Measurements from ENCODE around the gene ECE1.
"Not testable (repeated sequence)": the region's sequence is repeated elsewhere in the genome, so short reads cannot be mapped to it uniquely, and the experiment has no call there.

ECE1 gene

DNA sequence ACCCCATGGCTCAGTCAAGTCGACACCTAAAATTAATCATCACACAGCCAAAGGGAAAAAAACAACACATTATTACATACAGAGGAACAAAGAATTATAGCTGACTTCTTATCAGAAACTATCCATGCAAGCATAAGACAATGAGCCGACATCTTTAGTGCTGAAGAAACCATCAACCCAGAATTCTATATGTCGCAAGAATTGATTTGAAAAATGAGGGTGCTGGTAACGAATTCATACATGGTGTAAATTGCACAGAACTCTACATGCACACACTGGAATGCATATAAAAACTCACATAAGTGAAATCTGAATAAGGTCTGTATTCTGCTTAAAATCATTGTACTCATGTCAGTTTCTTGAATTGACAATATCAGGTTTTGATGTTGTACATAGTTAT, 88.6 kb downstream of the ECE1 start:
- no peaks in the 10 kb centered on the region for H4K20me1 ChIP-seq (ENCODE audit: insufficient read depth, low read length)
- H3K27me3 ChIP-seq (ENCODE audit: insufficient read depth, low read length) = no peaks in the 10 kb centered on the region
- no peak overlapping the region for H3K4me2 ChIP-seq (ENCODE audit: low read length)
- no peaks in the 10 kb centered on the region for H3K79me2 ChIP-seq (ENCODE audit: insufficient read depth, low read length)
- H3K9me2 ChIP-seq (ENCODE audit: low read depth, low read length) = no peaks in the 10 kb centered on the region
- H3K9me3 ChIP-seq (ENCODE audit: low read length) = no peaks in the 10 kb centered on the region
- H3K9ac ChIP-seq (ENCODE audit: low read length) = no peak overlapping the region
- no peaks in the 10 kb centered on the region for H3K36me3 ChIP-seq (ENCODE audit: insufficient read depth, low read length)
- no peak overlapping the region for H2AFZ ChIP-seq (ENCODE audit: low read length)
- H3F3A ChIP-seq (ENCODE audit: insufficient read depth, low read length) = no peaks in the 10 kb centered on the region
- no peak for TF ChIP-seq EZH2 (IDR thresholded peaks at IDR 0.05; ENCODE audit: borderline replicate concordance, low read length)
- TF ChIP-seq, protein P1, sequence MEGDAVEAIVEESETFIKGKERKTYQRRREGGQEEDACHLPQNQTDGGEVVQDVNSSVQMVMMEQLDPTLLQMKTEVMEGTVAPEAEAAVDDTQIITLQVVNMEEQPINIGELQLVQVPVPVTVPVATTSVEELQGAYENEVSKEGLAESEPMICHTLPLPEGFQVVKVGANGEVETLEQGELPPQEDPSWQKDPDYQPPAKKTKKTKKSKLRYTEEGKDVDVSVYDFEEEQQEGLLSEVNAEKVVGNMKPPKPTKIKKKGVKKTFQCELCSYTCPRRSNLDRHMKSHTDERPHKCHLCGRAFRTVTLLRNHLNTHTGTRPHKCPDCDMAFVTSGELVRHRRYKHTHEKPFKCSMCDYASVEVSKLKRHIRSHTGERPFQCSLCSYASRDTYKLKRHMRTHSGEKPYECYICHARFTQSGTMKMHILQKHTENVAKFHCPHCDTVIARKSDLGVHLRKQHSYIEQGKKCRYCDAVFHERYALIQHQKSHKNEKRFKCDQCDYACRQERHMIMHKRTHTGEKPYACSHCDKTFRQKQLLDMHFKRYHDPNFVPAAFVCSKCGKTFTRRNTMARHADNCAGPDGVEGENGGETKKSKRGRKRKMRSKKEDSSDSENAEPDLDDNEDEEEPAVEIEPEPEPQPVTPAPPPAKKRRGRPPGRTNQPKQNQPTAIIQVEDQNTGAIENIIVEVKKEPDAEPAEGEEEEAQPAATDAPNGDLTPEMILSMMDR (IDR thresholded peaks at IDR 0.05; ENCODE audit: low read length) = no peak
- H3K27ac ChIP-seq (ENCODE audit: low read depth, low read length, poor library complexity, severe bottlenecking) = no peak overlapping the region
- H3K4me1 ChIP-seq (ENCODE audit: insufficient read depth, low read length, severe bottlenecking) = no peaks in the 10 kb centered on the region
- no peak overlapping the region for H3K4me3 ChIP-seq (ENCODE audit: low read depth, low read length, poor library complexity, severe bottlenecking)

DNA sequence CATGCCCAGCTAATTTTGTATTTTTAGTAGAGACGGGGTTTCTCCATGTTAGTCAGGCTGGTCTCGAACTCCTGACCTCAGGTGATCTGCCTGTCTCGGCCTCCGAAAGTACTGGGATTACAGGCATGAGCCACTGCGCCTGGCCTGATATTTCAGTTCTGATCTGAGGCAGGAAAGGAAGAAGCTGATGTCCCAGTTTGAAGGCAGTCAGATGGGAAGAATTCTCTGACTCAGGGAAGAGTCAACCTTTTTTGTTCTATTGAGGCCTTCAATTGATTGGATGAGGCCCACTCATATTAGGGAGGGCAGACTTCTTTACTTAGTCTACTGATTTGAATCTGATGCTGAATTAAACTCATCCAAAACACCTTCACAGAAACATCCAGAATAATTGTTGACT, 89.0 kb downstream of the ECE1 start:
- not testable (repeated sequence) for H3K9me3 ChIP-seq (ENCODE audit: low read length); H3F3A ChIP-seq (ENCODE audit: insufficient read depth, low read length); H3K9ac ChIP-seq (ENCODE audit: low read length); H3K36me3 ChIP-seq (ENCODE audit: insufficient read depth, low read length); H3K79me2 ChIP-seq (ENCODE audit: insufficient read depth, low read length); H3K27me3 ChIP-seq (ENCODE audit: insufficient read depth, low read length); H3K27ac ChIP-seq (ENCODE audit: low read depth, low read length, poor library complexity, severe bottlenecking); H3K4me2 ChIP-seq (ENCODE audit: low read length); H4K20me1 ChIP-seq (ENCODE audit: insufficient read depth, low read length); H2AFZ ChIP-seq (ENCODE audit: low read length); H3K9me2 ChIP-seq (ENCODE audit: low read depth, low read length); H3K4me1 ChIP-seq (ENCODE audit: insufficient read depth, low read length, severe bottlenecking); H3K4me3 ChIP-seq (ENCODE audit: low read depth, low read length, poor library complexity, severe bottlenecking)

DNA sequence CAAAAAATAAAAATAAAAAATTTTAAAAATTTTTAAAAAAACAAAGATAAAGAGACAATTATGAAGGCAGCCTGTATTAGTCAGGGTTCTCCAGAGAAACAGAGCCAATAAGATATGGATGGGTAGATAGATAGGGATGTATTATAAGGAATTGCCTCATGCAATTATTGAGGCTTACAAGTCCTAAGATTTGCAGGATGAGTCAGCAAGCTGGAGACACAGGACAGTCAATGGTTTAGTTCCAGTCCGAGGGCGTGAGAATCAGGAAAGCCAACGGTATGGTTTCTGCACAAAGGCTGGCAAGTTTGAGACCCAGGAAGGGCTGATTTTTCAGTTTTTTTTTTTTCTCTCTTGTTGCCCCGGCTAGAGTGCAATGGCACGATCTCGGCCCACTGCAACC, 89.5 kb downstream of the ECE1 start:
- Histone ChIP-seq H2AFZ (ENCODE audit: low read length) (no peak overlapping the region), H3K27ac (ENCODE audit: low read depth, low read length, poor library complexity, severe bottlenecking) (no peak overlapping the region), H3K79me2 (ENCODE audit: insufficient read depth, low read length) (no peaks in the 10 kb centered on the region), H3K9me2 (ENCODE audit: low read depth, low read length) (no peaks in the 10 kb centered on the region), H4K20me1 (ENCODE audit: insufficient read depth, low read length) (no peaks in the 10 kb centered on the region), H3K9ac (ENCODE audit: low read length) (no peak overlapping the region), H3K27me3 (ENCODE audit: insufficient read depth, low read length) (no peaks in the 10 kb centered on the region), H3K36me3 (ENCODE audit: insufficient read depth, low read length) (no peaks in the 10 kb centered on the region), H3K4me1 (ENCODE audit: insufficient read depth, low read length, severe bottlenecking) (no peaks in the 10 kb centered on the region), H3K4me2 (ENCODE audit: low read length) (no peak overlapping the region), H3K9me3 (ENCODE audit: low read length) (no peaks in the 10 kb centered on the region), H3K4me3 (ENCODE audit: low read depth, low read length, poor library complexity, severe bottlenecking) (no peak overlapping the region), H3F3A (ENCODE audit: insufficient read depth, low read length) (no peaks in the 10 kb centered on the region)
- TF ChIP-seq, protein P1 (IDR thresholded peaks at IDR 0.05; ENCODE audit: low read length) = no peak
- no peak for TF ChIP-seq EZH2 (IDR thresholded peaks at IDR 0.05; ENCODE audit: borderline replicate concordance, low read length)

DNA sequence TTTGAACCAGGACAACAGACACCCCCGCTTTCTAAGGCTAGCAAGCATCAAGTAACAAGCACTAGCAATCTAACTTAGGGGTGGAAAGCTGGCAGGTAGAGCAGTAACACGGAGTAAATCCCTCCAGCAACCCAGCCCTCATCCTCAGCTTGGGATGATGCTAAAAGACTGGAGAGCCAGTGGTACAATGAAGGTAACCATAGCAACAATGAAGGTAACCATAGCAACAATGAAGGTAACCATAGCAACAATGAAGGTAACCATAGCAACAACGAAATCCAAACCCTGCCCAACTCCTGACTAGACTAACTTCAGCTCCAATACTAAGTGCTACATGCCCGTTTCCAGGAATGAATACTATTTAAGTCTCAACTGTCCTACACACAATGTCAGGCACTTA, 91.3 kb downstream of the ECE1 start:
- H2AFZ ChIP-seq (ENCODE audit: low read length) = no peak overlapping the region
- H3F3A ChIP-seq (ENCODE audit: insufficient read depth, low read length) = no peaks in the 10 kb centered on the region
- H3K9ac ChIP-seq (ENCODE audit: low read length) = no peak overlapping the region
- no peaks in the 10 kb centered on the region for H3K79me2 ChIP-seq (ENCODE audit: insufficient read depth, low read length)
- no peak overlapping the region for H3K27ac ChIP-seq (ENCODE audit: low read depth, low read length, poor library complexity, severe bottlenecking)
- no peaks in the 10 kb centered on the region for H3K36me3 ChIP-seq (ENCODE audit: insufficient read depth, low read length)
- H3K27me3 ChIP-seq (ENCODE audit: insufficient read depth, low read length) = no peaks in the 10 kb centered on the region
- no peaks in the 10 kb centered on the region for H3K4me1 ChIP-seq (ENCODE audit: insufficient read depth, low read length, severe bottlenecking)
- no peak overlapping the region for H3K4me2 ChIP-seq (ENCODE audit: low read length)
- H3K9me2 ChIP-seq (ENCODE audit: low read depth, low read length) = no peaks in the 10 kb centered on the region
- TF ChIP-seq EZH2 (IDR thresholded peaks at IDR 0.05; ENCODE audit: borderline replicate concordance, low read length) = no peak
- TF ChIP-seq, protein P1 (IDR thresholded peaks at IDR 0.05; ENCODE audit: low read length) = no peak
- no peaks in the 10 kb centered on the region for H4K20me1 ChIP-seq (ENCODE audit: insufficient read depth, low read length)
- H3K4me3 ChIP-seq (ENCODE audit: low read depth, low read length, poor library complexity, severe bottlenecking) = no peak overlapping the region
- H3K9me3 ChIP-seq (ENCODE audit: low read length) = no peaks in the 10 kb centered on the region
